CD4-positive, alpha-beta T cell treated with Interferon alpha-2 for 1 hour (primary cell): ENCODE measurements around the gene FAM110A.
"Not testable (repeated sequence)": the region's sequence is repeated elsewhere in the genome, so short reads cannot be mapped to it uniquely, and the experiment has no call there.

Experiments used
- DNase-seq, 2 donors: peaks; one replicate each; pipeline ENCODE4 v3.0.0-alpha.2; 2020 to 2022

The FAM110A gene

GRCh38 chr20:833450-834150, at the start of gene FAM110A:
Gene FAM110A, plus strand, starts transcription at chr20:833715. Its CDS starts 11,090 bp downstream, at chr20:844805.
- peak; percentile 94 to 97 for DNase-seq

- DNase-seq: no peak
Measured at GRCh38 chr20:787825-788224, 45.7 kb upstream of the FAM110A start.

- DNase-seq: no peak
Measured at GRCh38 chr20:791056-791455, 42.5 kb upstream of the FAM110A start.

- no peak for DNase-seq
Measured at GRCh38 chr20:792248-792647, 41.3 kb upstream of the FAM110A start.

- no peak for DNase-seq
Measured at GRCh38 chr20:796921-797320, 36.6 kb upstream of the FAM110A start.

GRCh38 chr20:798746-799145, 34.8 kb upstream of the FAM110A start:
- DNase-seq: not testable (repeated sequence)

GRCh38 chr20:800026-800425, 33.5 kb upstream of the FAM110A start:
- DNase-seq: not testable (repeated sequence)

- no peak for DNase-seq
Measured at GRCh38 chr20:801678-802077, 31.8 kb upstream of the FAM110A start.

- DNase-seq: no peak
Measured at GRCh38 chr20:805713-806112, 27.8 kb upstream of the FAM110A start.

GRCh38 chr20:811776-812434, 21.6 kb upstream of the FAM110A start:
- not testable (repeated sequence) for DNase-seq

- not testable (repeated sequence) for DNase-seq
Measured at GRCh38 chr20:812435-812814, 21.1 kb upstream of the FAM110A start.

- DNase-seq: no peak
Measured at GRCh38 chr20:813390-813789, 20.1 kb upstream of the FAM110A start.

- DNase-seq: no peak
Measured at GRCh38 chr20:815226-815625, 18.3 kb upstream of the FAM110A start.

- peak; percentile 62 to 71 for DNase-seq
Measured at GRCh38 chr20:815914-816606, 17.5 kb upstream of the FAM110A start.

- DNase-seq: no peak
Measured at GRCh38 chr20:818001-818664, 15.4 kb upstream of the FAM110A start.

GRCh38 chr20:819680-820322, 13.7 kb upstream of the FAM110A start:
- no peak for DNase-seq

GRCh38 chr20:820323-820953, 13.1 kb upstream of the FAM110A start:
- no peak for DNase-seq

GRCh38 chr20:821046-821730, 12.3 kb upstream of the FAM110A start:
- no peak for DNase-seq

GRCh38 chr20:821731-822065, 11.8 kb upstream of the FAM110A start:
- DNase-seq: no peak

GRCh38 chr20:822651-823573, 10.6 kb upstream of the FAM110A start:
- DNase-seq: no peak

- DNase-seq: no peak
Measured at GRCh38 chr20:823574-823902, 10.0 kb upstream of the FAM110A start.
